HG03280 (cell line): ENCODE measurements around the gene KMO.

Experiments used
- ATAC-seq: cut with Tn5 transposase; IDR thresholded peaks from one replicate; pipeline ENCODE4 v1.9.1; 2021; ENCODE audit warnings: mild to moderate bottlenecking, moderate library complexity; ENCODE audit not compliant: unreplicated experiment

KMO gene

DNA sequence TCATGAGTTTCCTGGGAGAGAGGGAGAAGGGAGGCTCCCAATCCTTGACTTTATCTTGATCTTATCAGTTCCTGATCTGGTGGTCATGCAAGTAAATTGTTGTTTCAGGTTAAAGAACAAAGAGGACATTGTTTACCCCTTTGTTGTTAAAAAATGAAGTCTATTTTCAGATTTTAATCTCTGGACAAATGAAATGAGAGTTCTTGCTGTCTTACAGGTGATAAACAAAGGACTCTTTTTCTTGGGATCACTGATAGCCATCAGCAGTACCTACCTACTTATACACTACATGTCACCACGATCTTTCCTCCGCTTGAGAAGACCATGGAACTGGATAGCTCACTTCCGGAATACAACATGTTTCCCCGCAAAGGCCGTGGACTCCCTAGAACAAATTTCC, 59.6 kb downstream of the KMO start:
- ATAC-seq: no peak

DNA sequence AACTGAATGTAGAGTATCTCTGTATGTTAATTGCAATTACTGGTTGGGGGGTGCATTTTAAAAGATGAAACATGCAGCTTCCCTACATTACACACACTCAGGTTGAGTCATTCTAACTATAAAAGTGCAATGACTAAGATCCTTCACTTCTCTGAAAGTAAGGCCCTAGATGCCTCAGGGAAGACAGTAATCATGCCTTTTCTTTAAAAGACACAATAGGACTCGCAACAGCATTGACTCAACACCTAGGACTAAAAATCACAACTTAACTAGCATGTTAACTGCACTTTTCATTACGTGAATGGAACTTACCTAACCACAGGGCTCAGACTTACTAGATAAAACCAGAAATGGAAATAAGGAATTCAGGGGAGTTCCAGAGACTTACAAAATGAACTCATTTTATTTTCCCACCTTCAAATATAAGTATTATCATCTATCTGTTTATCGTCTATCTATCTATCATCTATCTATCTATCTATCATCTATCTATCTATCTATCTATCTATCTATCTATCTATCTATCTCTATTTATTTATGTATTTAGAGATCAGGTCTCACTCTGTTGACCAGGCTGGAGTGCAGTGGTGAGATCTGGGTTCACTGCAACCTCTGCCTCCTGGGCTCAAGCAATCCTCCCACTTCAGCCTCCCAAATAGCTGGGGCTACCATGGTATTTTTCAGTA, 60.2 kb downstream of the KMO start:
- peak; percentile 64 for ATAC-seq

DNA sequence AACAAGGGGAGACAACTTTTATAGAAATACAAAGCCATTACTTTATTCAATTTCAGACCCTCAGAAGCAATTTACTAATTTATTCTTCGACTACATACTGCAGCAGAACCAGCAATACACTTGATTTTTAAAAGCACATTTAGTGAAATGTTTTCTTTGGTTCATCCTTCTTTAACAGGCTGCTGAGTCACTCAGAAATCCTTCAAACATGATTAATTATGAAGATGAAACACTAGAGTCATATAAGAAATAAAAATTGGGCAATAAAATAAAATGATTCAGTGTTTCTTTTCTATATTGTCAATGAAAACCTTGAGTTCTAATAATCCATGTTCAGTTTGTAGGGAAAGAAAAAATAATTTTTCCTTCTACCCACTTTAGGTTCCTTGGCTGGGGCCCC, 61.0 kb downstream of the KMO start:
- ATAC-seq: no peak

DNA sequence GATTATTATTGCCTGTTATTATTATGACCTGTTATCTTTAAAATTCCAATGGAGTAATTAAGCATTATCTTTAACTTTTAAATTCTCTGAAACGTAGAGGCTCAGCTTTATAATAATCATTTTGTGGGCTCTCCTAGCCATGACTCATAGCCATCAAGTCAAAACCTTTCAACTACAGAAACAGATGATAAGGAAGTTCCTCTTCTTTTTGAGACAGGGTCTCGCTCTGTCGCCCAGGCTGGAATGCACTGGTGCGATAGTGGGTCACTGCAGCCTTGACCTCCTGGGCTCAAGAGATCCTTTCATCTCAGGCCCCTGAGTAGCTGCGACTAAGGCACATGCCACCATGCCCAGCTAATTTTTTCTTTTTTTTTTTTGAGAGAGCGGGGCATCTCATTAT, 64.5 kb downstream of the KMO start:
- ATAC-seq: no peak

DNA sequence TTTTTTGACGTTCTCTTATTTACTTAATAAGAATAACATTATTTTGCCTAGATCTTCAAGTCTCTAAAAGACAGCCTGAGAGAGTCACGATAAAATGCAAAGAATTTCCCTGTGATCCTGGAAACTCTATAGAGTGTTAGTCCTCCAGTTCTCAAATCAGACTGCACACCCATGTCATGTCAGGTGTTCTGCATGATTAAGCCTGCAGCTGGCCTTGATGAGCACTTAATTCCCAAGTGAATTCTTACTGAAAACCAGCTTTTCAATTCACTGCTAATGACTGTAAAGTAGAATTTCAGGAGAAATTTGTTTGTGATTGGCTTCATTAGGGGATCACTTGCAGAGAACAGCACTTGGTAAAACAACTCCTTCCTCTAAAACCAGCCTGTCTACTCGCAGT, 66.1 kb downstream of the KMO start:
- no peak for ATAC-seq

DNA sequence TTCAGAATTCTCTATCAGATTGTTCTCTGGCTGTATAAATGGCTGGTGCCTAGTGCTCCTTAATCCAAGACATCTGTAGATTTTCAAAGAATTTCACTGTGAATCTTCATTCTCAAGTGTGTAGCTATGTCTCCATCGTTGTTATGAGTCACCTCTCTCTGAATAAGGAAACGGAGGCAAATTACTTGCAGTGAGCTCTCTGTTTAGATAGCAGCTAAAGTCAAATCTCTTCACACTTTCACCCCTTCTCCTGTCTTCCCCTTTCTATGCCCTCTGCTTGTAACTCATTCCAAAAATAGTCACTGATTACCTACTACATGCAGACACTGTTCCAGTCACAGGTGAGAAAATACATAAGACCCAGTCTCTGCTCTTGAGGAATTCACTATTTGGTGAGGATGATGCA, 68.3 kb downstream of the KMO start:
- ATAC-seq: peak; percentile 81

DNA sequence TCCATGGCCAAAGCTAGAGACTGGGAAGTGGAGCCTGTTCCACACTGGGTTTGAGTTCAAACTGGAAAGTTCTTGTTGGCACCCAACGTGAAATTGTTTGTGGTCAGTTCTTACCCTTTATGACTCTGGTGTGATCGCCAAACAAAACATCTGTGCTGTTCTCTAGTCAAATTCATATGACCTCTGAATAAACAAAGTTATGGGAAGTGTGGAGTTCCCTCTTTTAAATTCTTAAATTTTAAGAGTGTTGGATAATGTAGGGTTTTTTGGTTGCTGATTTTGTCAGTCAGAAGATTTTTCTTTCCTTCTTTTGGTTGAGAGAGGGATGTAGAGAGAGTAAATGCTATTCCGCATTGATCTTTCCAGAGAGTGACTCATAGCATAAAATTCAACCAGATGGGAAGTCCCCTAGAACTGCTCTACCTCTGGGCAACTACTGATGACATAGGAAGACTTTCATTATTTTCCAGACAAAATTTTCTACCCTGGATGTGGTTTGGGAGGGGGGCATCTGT, 71.6 kb downstream of the KMO start:
- ATAC-seq: no peak

DNA sequence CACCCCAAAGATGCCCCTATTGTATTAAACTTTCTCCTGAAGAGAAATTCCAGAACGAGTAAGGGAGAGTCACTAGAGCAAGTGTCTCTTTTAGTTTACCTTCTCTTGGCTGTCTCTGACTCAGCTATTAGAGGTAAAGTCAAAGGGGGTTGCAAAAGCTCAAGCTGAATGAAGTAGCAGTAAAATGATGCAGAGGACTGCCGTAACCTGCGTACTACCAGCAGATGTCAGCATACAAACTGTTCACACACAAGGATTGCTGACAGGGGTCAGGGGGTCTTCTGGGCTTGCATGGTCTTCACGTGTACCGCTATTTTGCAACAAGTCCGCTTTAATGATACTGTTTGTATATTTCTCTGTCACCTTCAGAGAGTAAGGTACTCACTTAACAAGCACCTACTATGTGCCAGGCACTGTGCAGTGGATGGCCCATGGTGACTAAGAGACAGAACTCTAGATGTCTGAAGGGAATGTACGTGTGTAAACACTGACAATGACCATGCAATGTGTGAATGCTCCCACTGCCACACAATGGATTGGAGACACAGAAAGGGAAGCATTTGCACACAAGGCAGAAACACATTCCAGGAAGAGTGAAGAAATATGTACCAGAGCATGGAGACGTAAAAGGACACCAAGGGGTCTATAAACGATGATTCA, 73.1 kb downstream of the KMO start:
- no peak for ATAC-seq

DNA sequence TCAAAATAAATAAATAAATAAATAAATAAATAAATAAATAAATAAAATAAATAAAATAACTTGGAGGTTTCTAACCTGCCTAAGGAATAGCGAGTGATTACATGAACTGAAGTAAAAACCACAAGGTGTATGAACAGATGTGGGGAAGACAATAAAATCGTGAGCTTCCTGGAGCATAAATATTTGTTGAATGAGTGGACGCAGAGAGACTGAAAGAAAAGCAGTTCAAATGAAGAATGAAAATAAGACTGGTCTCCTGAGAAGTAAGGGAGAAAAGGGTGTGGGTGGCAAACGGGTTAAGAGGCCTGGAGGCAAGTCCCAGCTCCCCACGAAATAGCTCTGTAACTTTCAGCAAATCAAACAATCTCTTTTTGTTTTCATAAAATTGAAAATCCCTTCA, 74.4 kb downstream of the KMO start:
- ATAC-seq: no peak

DNA sequence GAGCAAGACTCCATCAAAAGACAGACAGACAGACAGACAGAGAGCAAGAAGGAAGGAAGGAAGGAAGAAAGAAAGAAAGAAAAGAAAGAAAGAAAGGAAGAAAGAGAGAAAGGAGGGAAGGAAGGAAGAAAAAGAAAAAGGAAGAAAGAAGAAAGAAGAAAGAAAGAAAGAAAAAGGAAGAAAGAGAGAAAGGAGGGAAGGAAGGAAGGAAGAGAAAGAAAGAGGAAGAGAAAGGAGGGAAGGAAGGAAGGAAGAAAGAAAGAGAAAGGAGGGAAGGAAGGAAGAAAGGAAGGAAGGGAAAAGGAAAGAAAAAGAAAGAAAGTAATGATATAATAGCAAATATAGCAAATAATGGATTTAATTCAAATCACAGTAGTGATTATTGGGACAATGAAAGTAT, 75.3 kb downstream of the KMO start:
- no peak for ATAC-seq

DNA sequence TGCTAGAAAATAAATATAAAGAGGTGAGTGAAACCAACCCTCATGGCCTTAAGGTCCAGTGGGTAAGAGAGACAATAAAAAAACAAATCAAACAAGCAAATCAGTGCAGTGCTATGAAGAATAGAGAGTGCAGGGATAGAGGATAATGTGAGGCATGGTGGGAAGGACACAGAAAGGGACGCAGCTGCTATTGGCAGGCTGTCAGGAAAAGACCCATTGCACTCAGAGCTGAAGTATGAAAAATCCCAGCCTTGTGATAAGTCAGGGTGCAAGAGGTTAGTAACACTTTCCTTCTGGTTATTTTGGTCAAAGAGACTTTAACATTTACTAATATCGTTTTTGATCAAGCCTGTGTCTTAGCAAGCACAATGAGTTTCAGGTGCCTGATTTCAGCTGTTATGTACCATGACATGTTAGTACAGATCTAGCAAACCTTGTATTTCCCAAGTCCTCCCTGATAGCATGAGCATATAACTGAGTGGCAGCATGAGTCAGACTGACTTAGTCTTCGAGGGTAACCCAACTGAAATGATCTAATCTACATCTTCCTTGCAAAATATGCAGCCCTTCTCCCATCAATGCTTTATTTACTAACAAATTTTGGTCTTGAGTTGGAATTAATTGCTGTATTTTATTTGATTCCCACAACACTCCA, 76.3 kb downstream of the KMO start:
- ATAC-seq: no peak

DNA sequence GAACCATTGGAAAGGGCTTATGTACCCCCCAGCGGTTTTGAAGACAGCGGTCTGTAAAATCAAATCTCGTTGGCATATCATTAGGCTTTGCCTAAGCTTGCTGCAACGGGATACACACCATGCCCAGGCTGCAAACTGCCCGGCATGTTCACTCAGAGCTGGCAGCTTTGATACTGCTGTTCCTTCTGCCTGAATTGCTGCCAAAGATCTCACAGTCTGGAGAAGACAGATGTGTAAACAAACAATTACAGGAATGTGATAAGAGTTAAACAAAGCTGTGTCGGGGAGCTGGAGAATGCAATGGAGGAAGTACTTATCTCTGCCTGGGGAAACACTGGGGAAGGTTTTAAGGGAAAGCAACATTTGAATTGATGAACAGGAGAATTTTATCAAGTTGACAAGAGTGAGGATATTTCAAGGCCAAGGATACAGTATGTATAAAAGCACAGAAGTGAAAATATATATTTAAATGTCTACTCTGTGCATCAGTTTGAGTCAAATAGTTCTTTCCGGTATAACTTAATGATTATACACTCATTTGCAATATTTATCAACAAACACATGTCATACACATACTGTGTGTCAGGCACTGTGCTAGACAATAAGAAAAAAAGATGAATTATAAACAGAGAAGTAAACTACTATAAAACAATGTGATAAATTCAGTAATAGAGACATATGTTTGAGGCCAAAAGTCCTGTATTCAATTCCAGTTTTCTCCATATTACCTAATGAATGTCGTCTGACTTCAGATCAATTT, 78.1 kb downstream of the KMO start:
- no peak for ATAC-seq

DNA sequence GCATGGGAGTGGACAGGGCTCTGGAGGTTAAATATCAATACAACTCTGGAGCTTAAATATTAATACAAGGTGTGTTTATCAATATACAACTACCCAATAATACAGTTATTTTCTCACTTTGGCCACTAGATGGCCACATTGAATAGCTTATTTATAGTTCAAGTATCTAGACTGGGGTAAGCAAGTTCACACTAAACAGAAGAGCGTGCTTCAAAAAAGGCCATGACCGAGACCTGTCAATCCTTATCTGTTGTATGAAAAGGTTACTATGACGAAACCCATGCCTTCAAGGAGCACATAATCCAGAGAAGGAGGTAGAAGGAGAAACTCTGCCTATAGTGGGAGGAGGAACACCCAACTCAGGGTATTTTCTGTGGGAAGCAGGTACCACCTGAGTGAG, 78.9 kb downstream of the KMO start:
- ATAC-seq: peak; percentile 94

DNA sequence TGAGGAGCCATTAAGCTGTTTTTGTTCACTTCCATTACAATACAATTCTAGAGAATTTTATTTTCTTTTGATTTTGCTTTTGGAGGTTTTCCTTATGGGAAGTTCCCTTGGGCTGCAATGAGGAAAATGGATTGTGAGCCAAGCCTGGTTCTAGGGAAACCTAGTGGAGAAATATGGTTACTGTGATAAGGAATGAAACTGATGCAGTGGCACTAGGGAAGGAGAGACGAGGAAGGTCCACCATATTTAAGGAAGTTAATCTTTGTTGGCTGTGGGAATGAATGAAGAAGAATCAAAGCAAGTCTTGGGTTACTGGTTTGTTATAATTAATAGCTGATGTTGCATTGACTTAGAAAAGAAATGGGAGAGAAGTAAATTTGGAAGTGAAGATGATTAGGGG, 79.6 kb downstream of the KMO start:
- ATAC-seq: no peak

DNA sequence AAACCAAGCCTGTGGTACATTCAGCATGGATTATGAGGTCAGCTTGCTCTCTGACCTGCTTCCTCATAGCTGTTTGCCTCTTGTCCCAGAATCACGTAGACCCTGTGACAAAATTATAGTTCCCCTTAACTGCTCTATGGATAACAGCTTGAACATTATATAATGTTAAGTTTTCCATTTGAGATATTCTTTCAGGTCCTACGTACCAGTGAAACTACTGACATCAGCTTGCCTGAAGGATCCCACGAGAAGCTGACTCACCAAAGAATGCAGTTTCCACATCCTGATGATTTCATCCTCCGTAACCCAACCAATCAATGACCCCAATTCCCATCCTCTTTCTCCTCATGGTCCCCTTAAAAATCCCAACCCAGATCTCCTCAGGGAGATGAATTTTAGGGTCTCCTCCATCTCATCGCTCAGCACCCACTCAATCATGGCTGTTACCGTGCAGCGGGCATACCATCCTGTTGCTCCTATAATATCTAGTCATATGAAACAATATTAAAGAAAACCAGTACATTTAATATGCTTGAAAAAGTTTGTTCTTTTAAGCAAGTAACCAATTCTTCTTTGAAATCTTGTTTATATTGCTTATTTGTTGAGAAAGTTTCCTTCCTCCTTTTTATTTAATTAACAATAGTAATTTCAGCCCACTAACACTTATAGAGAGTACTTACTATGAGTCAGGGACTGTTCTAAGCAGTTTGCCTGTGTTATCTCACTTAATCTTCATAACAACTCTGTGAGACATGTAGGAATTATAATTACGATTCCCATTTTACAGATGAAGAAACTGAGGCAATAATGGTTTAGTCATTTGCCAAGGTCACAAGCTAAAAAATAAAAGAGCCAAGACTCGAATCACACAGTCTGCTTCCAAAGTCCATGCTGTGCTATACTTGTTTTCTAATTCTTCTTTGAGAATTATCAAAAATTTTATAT, 80.6 kb downstream of the KMO start:
- ATAC-seq: no peak

DNA sequence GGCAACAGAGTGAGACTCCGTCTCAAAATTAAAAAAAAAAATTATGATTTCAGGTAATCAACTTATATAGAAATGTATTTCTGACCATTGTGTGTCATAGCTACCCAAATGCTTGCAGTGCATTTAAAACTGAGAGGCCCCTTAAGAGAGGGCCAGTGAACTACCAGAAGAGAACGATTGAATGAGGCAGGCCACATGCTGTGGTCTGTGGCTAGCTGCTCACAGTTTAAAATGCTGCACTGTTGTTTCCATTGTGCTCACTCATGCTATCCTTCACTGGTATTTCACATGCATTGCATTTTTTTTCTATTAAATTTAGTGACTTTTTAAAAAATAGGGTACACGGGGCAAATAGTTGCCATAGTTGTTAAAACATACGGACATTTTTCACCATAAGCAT, 82.0 kb downstream of the KMO start:
- no peak for ATAC-seq

DNA sequence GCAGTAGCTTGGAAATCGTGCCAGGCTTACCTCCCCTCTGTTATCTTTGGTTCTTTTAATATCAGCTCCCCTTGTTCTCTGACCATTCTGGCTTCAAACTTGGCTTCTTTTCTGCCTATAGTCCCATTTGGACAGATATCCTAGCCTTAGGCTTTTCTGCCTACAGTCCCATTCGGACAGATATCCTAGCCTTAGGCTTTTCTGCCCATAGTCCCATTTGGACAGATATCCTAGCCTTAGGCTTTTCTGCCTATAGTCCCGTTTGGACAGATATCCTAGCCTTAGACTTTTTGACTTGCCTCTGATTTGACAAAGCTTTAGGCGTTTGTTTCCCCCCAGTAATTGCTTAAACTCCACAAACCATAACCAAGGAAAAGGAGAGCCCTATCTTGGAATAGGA, 82.4 kb downstream of the KMO start:
- no peak for ATAC-seq

DNA sequence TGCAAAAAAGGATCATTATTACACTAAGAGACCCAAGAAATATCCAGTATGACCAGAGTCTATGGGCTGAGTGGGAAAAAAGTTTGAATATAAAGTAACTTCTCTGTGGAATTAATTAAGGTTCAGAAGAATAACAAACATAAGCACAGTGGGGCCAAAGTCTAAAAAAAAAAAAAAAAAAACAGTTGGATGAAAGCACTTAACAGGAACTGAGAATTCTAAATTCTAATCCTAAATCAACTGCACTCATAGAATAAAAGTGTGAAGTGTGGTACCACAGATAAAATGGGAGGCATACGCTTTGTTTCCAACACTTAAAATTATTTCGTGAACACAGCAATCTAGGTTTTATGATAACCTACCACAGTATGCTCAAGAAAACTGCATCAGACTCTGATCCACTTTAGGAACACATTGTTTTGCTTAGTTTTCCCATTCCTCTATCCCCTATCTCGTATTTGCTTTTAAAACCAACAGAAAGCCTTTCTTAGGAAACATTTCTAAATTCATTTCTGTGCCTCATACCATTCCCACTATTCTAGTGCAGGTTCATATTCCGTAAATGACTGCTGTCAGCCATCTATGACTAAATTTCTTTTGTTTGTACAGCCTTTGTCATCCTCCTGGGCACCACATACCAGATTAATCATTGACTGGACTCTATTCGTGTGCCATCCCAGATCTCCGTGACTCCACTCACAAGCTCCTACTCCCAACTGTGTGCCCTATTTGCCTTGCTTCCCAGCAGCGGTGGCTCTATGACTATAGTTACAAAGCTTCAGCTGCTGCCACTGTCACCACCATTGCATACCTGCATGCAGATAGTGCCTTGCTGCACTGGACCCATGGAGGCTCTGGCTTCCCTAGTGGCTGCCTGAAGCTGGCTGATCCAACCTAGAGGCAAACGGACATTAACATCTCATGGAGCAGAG, 83.1 kb downstream of the KMO start:
- ATAC-seq: no peak

DNA sequence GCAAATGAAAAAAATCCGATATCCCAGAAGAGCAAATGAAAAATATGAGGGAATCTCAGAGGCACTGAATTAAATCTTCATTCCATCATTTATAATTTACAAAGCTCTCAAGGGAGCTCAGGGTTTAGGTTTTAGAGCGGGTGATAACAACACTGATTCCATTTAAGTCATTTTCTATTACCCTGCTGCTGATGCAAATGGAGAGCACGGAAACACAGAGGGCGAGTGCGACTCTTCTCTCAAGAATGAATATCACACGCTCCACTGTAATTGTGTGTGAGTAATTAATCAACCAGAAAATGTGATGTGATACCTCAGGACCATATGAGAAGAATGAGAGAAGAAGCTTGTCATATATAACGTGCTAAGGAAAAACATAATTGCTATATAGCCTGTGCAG, 85.2 kb downstream of the KMO start:
- ATAC-seq: no peak
